Measurements from ENCODE around the gene KRTAP10-3. TPM values are rescaled to one million over a fixed set of nuclear protein-coding genes. Genes with fewer than 3 reads are reported as not detected.

KRTAP10-3 gene
- total and polyA plus RNA-seq, 2 of the 13 experiments (the other 11 are each of a cell fraction or from before 2014, with no cell fraction given), result not detected

DNA sequence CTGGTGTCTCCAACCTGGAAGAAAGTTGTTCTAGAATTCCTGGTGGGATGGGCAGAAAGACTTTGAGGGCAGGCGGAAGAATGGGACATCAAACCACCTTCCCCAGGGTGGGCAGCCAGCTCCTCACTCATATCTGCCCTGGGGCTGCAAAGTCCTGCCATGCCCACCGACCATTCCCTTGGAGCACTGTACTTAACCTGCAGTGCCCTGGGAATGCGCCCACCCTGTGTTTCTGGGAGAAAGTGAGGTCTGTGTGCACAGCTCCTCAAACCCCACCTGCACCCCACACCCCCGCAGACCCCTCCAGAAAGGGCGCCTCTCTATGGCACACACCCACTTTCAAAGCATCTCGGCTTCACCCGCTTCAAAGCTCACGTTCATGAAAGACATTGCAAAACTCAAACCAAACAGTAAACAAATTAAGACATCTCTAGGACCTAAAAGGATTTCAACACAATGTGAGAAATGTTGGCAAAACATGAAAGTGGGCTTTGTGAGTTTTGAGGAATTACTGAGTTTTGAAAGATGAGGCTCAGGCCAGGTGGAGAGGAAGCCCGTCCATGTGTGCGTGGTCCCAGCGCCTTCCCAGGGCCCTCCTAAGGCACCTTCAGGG lies 43.7 kb downstream of the KRTAP10-3 start (continued):
- TF ChIP-seq ZNF775 (CRISPR knock-in tag; IDR thresholded peaks at IDR 0.05; ENCODE audit: borderline replicate concordance), result no peak
- TF ChIP-seq SP2 (CRISPR knock-in tag; IDR thresholded peaks at IDR 0.05), result no peak
- TF ChIP-seq JUND (CRISPR knock-in tag; IDR thresholded peaks at IDR 0.05), result no peak
- no peak for TF ChIP-seq SNAI1 (CRISPR knock-in tag; IDR thresholded peaks at IDR 0.05; ENCODE audit: borderline replicate concordance)
- TF ChIP-seq, protein P1, sequence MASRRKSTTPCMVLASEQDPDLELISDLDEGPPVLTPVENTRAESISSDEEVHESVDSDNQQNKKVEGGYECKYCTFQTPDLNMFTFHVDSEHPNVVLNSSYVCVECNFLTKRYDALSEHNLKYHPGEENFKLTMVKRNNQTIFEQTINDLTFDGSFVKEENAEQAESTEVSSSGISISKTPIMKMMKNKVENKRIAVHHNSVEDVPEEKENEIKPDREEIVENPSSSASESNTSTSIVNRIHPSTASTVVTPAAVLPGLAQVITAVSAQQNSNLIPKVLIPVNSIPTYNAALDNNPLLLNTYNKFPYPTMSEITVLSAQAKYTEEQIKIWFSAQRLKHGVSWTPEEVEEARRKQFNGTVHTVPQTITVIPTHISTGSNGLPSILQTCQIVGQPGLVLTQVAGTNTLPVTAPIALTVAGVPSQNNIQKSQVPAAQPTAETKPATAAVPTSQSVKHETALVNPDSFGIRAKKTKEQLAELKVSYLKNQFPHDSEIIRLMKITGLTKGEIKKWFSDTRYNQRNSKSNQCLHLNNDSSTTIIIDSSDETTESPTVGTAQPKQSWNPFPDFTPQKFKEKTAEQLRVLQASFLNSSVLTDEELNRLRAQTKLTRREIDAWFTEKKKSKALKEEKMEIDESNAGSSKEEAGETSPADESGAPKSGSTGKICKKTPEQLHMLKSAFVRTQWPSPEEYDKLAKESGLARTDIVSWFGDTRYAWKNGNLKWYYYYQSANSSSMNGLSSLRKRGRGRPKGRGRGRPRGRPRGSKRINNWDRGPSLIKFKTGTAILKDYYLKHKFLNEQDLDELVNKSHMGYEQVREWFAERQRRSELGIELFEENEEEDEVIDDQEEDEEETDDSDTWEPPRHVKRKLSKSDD (CRISPR knock-in tag; IDR thresholded peaks at IDR 0.05; ENCODE audit: low read depth), result 0 out of 2 replicates have a peak, but pooled peaks have one; percentile 64
- no peak for TF ChIP-seq NFRKB (IDR thresholded peaks at IDR 0.05)
- TF ChIP-seq, protein P2, sequence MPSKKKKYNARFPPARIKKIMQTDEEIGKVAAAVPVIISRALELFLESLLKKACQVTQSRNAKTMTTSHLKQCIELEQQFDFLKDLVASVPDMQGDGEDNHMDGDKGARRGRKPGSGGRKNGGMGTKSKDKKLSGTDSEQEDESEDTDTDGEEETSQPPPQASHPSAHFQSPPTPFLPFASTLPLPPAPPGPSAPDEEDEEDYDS (CRISPR knock-in tag; IDR thresholded peaks at IDR 0.05), result no peak
- TF ChIP-seq SMAD3 (CRISPR knock-in tag; IDR thresholded peaks at IDR 0.05), result no peak
- no peak for TF ChIP-seq TAF15 (IDR thresholded peaks at IDR 0.05; ENCODE audit: low read depth, low read length, poor library complexity, severe bottlenecking)
- TF ChIP-seq NCOR1 (IDR thresholded peaks at IDR 0.05; ENCODE audit: borderline replicate concordance, low read length), result peak; percentile 63; the same call in 1 of the 2 replicates
- TF ChIP-seq ZNF256 (CRISPR knock-in tag; conservative IDR thresholded peaks at IDR 0.05), result no peak
- no peak for TF ChIP-seq ZNF350 (CRISPR knock-in tag; IDR thresholded peaks at IDR 0.05; ENCODE audit: borderline replicate concordance, low read depth)
- peak; percentile 75 for TF ChIP-seq TCF7 (IDR thresholded peaks at IDR 0.05; ENCODE audit: low read depth)
- no peak for TF ChIP-seq ZNF451 (CRISPR knock-in tag; IDR thresholded peaks at IDR 0.05)
- no peak for TF ChIP-seq RCOR2 (CRISPR knock-in tag; IDR thresholded peaks at IDR 0.05)
- TF ChIP-seq PRPF4 (IDR thresholded peaks at IDR 0.05; ENCODE audit: low read depth, low read length, poor library complexity, severe bottlenecking), result no peak
- no peak for TF ChIP-seq SP5 (CRISPR knock-in tag; IDR thresholded peaks at IDR 0.05; ENCODE audit: borderline replicate concordance, low read depth)
- TF ChIP-seq CEBPB (IDR thresholded peaks at IDR 0.05; ENCODE audit: borderline replicate concordance, low read depth, low read length), result peak; percentile 89
- TF ChIP-seq NPAS2 (CRISPR knock-in tag; IDR thresholded peaks at IDR 0.05; ENCODE audit: borderline replicate concordance), result no peak
- TF ChIP-seq FOXP1 (IDR thresholded peaks at IDR 0.05), result peak; percentile 85
- peak; percentile 81 for TF ChIP-seq FOXP1 (CRISPR knock-in tag; IDR thresholded peaks at IDR 0.05)
- TF ChIP-seq NR2F6 (IDR thresholded peaks at IDR 0.05), result no peak
- TF ChIP-seq NR2F6 (CRISPR knock-in tag; IDR thresholded peaks at IDR 0.05), result 0 out of 2 replicates have a peak, but pooled peaks have one; percentile 15
- no peak for TF ChIP-seq XBP1 (CRISPR knock-in tag; IDR thresholded peaks at IDR 0.05)
- TF ChIP-seq PRMT3 (CRISPR knock-in tag; IDR thresholded peaks at IDR 0.05; ENCODE audit: borderline replicate concordance, low read depth), result no peak
- no peak for TF ChIP-seq KMT2A (CRISPR knock-in tag; IDR thresholded peaks at IDR 0.05)
- TF ChIP-seq, protein P3, sequence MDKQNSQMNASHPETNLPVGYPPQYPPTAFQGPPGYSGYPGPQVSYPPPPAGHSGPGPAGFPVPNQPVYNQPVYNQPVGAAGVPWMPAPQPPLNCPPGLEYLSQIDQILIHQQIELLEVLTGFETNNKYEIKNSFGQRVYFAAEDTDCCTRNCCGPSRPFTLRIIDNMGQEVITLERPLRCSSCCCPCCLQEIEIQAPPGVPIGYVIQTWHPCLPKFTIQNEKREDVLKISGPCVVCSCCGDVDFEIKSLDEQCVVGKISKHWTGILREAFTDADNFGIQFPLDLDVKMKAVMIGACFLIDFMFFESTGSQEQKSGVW (CRISPR knock-in tag; IDR thresholded peaks at IDR 0.05; ENCODE audit: borderline replicate concordance), result no peak
- no peak for TF ChIP-seq HMGA1 (CRISPR knock-in tag; conservative IDR thresholded peaks at IDR 0.05)
